Hepatocyte (in vitro differentiated cells): ENCODE results near the gene ZNF319. TPM values are rescaled to one million over a fixed set of nuclear protein-coding genes. Genes with fewer than 3 reads are reported as not detected.

ENCODE experiments used
- DNase-seq: peaks from one replicate; pipeline ENCODE4 v3.0.0-alpha.2; 2016; ENCODE audit warnings: low spot score
- H2AFZ ChIP-seq: fragments of 200-600 bp; sonication (generic); 2 replicates; pipeline ENCODE4 v1.6.0; 2016; ENCODE audit warnings: antibody characterized with exemption, mild to moderate bottlenecking
- H3K27ac ChIP-seq: fragments of 200-600 bp; sonication (generic); 2 replicates; pipeline ENCODE4 v1.5.1; 2016; ENCODE audit warnings: mild to moderate bottlenecking
- H3K27me3 ChIP-seq: fragments of 200-600 bp; sonication (generic); 2 replicates; pipeline ENCODE4 v1.6.1; 2016
- H3K36me3 ChIP-seq: fragments of 200-600 bp; sonication (generic); replicated peaks from 2 replicates; pipeline ENCODE4 v1.5.1; 2016; ENCODE audit warnings: low read depth; ENCODE audit not compliant: insufficient read depth
- H3K4me1 ChIP-seq: fragments of 200-600 bp; sonication (generic); 2 replicates; pipeline ENCODE4 v1.5.1; 2016; ENCODE audit warnings: mild to moderate bottlenecking, moderate library complexity; ENCODE audit not compliant: insufficient read depth
- H3K4me2 ChIP-seq: fragments of 200-600 bp; sonication (generic); 2 replicates; pipeline ENCODE4 v1.6.0; 2016
- H3K4me3 ChIP-seq: fragments of 200-600 bp; sonication (generic); 2 replicates; pipeline ENCODE4 v1.5.1; 2016; ENCODE audit warnings: mild to moderate bottlenecking
- H3K79me2 ChIP-seq: fragments of 200-600 bp; sonication (generic); 2 replicates; pipeline ENCODE4 v1.6.0; 2017; ENCODE audit warnings: mild to moderate bottlenecking
- H3K9me2 ChIP-seq: fragments of 200-600 bp; sonication (generic); replicated peaks from 2 replicates; pipeline ENCODE4 v1.6.0; 2017; ENCODE audit warnings: mild to moderate bottlenecking; ENCODE audit not compliant: insufficient read depth
- H3K9me3 ChIP-seq: fragments of 200-600 bp; sonication (generic); 2 replicates; pipeline ENCODE4 v1.5.1; 2016; ENCODE audit warnings: low read depth, mild to moderate bottlenecking
- H4K20me1 ChIP-seq: fragments of 200-600 bp; sonication (generic); 2 replicates; pipeline ENCODE4 v1.6.0; 2016; ENCODE audit warnings: mild to moderate bottlenecking; ENCODE audit not compliant: insufficient read depth, poor library complexity, severe bottlenecking
- EZH2 ChIP-seq: fragments of 200-600 bp; sonication (generic); IDR thresholded peaks from 2 replicates; pipeline ENCODE4 v1.6.1; 2016; ENCODE audit warnings: antibody characterized with exemption, mild to moderate bottlenecking, borderline replicate concordance
- EZH2phosphoT487 ChIP-seq: fragments of 200-600 bp; sonication (generic); IDR thresholded peaks from one replicate; pipeline ENCODE4 v1.6.1; 2018; ENCODE audit warnings: antibody characterized with exemption, mild to moderate bottlenecking, low read depth, moderate library complexity; ENCODE audit not compliant: unreplicated experiment, severe bottlenecking
- WGBS: methylation state at CpG from one replicate; pipeline ENCODE4 v1.1.6; 2016; ENCODE audit warnings: low lambda C conversion rate; ENCODE audit errors: missing lambda C conversion rate; 5-methylcytosine and 5-hydroxymethylcytosine counted together
- polyA plus RNA-seq: library from polyadenylated mRNA; unstranded; fragments of >200 nt; fragmentation: Nextera tagmentation; extraction: Ambion mirVana; gene quantifications from 2 replicates; pipeline ENCODE4 v1.2.1, GENCODE V29; 2016
- total RNA-seq: library from RNA; depleted of rRNA; stranded (reverse); fragments of >200 nt; gene quantifications from 2 replicates; pipeline ENCODE4 v1.2.3, GENCODE V29; 2014
- TF ChIP-seq, protein P1 (sequence below): fragments of 200-600 bp; sonication (generic); IDR thresholded peaks from 2 replicates; pipeline ENCODE4 v1.5.1; 2016; ENCODE audit warnings: antibody characterized with exemption, mild to moderate bottlenecking; ENCODE audit not compliant: poor library complexity

ZNF319 gene
- total and polyA plus RNA-seq, 2 experiments from 2014 or later, result 5.3 to 8.3 TPM

GRCh38 chr16:58028541-58029070 lies 28.1 kb upstream of the ZNF319 start:
- Histone ChIP-seq H3K4me1 (peaks cover 35% of the 10 kb centered on the region), H3K4me3 (no peak overlapping the region), H4K20me1 (peaks cover 5% of the 10 kb centered on the region), H3K79me2 (peaks cover 48% of the 10 kb centered on the region), H3K27me3 (no peaks in the 10 kb centered on the region), H3K9me3 (no peaks in the 10 kb centered on the region), H3K36me3 (no peaks in the 10 kb centered on the region), H3K4me2 (peak overlapping the region; percentile 98), H3K27ac (no peak overlapping the region), H3K9me2 (no peaks in the 10 kb centered on the region), H2AFZ (no peak overlapping the region)
- no peak for DNase-seq
- WGBS, result 71% methylated on average over 6 of the region's 6 CpGs
- TF ChIP-seq EZH2, result no peak

DNA sequence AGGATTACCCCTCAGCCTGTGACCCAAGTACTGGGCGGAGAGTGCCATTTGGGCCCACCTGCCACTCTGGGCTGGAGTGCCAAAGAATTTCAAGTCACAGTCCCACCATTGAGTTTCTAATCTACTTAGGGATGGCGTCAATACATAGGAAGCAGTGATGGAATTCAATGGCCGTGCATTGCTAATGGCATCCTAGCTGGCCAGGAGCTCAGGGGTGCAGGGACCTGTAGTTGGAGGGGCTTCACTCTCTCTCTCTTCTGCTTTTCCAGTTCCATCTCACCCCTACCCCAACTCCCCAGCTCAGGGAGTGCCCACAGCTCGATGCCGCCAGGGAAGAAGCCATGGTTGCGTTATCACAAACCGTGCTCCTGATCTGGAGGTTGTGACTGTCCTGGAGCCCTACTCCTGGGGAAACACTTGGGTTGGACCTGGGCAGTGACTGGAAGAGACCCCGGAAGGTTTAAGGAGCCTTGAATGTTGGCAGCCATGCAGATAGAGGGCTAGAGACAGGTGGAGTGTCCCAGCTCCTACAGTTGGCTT lies 27.5 kb upstream of the ZNF319 start:
- peaks cover 1% of the 10 kb centered on the region for H4K20me1 ChIP-seq
- TF ChIP-seq EZH2 (no peak), EZH2phosphoT487 (no peak)
- TF ChIP-seq, protein P1, sequence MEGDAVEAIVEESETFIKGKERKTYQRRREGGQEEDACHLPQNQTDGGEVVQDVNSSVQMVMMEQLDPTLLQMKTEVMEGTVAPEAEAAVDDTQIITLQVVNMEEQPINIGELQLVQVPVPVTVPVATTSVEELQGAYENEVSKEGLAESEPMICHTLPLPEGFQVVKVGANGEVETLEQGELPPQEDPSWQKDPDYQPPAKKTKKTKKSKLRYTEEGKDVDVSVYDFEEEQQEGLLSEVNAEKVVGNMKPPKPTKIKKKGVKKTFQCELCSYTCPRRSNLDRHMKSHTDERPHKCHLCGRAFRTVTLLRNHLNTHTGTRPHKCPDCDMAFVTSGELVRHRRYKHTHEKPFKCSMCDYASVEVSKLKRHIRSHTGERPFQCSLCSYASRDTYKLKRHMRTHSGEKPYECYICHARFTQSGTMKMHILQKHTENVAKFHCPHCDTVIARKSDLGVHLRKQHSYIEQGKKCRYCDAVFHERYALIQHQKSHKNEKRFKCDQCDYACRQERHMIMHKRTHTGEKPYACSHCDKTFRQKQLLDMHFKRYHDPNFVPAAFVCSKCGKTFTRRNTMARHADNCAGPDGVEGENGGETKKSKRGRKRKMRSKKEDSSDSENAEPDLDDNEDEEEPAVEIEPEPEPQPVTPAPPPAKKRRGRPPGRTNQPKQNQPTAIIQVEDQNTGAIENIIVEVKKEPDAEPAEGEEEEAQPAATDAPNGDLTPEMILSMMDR, result no peak
- H3K27ac ChIP-seq, result no peak overlapping the region
- no peak overlapping the region for H2AFZ ChIP-seq
- DNase-seq, result no peak
- no peaks in the 10 kb centered on the region for H3K9me3 ChIP-seq
- peaks cover 30% of the 10 kb centered on the region for H3K4me1 ChIP-seq
- peaks cover 48% of the 10 kb centered on the region for H3K79me2 ChIP-seq
- H3K36me3 ChIP-seq, result no peaks in the 10 kb centered on the region
- no peaks in the 10 kb centered on the region for H3K27me3 ChIP-seq
- 91% methylated on average over 8 of the region's 8 CpGs for WGBS
- no peak overlapping the region for H3K4me3 ChIP-seq
- H3K4me2 ChIP-seq, result peak overlapping the region; percentile 98
- H3K9me2 ChIP-seq, result no peaks in the 10 kb centered on the region

DNA sequence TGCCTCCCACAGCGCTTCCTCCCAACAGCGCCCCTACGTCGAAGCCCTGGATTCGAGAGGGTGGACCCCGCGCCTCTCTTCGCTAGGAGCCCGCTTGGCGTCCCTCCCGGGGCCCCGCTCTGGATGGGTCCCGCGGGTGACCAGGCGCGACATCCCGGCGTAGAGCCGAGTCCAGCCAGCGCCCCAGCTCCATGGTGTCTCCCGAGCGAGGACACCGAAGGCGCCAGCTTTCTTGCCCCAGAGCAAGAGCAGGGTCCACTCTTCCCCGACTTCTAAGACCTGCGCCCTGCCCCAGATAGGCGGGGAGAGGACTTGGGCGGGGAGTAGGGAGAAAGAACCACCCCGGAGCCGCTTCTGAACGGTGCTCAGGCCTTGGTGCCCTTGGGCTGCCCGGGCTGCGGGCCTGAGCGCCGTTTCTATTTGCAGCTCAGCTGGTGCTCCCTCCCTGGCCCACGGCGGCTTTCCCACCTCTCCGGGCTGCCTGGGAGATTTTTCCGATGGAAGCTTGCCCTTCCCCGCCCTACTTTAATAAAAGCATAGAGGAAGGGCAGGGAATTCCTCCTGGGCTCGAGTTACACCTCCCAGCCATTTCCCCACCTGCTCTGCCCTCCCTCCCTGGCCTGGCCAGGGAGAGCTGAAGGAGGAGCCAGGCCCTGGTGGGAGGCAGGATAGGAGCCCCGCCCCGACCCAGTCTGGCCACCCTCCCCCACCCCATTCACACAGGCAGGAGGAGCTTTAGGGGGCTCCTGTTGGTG lies 26.9 kb upstream of the ZNF319 start:
- peaks cover 48% of the 10 kb centered on the region for H3K79me2 ChIP-seq
- H3K27me3 ChIP-seq, result no peaks in the 10 kb centered on the region
- no peaks in the 10 kb centered on the region for H4K20me1 ChIP-seq
- H3K4me2 ChIP-seq, result peak overlapping the region; percentile 98
- 3% methylated on average over 38 of the region's 43 CpGs for WGBS
- H3K36me3 ChIP-seq, result no peaks in the 10 kb centered on the region
- H3K4me1 ChIP-seq, result peaks cover 26% of the 10 kb centered on the region
- H3K9me2 ChIP-seq, result no peaks in the 10 kb centered on the region
- H3K4me3 ChIP-seq, result peak overlapping the region; percentile 76
- H3K27ac ChIP-seq, result peak overlapping the region; percentile 89
- peak overlapping the region; percentile 45 for H2AFZ ChIP-seq
- H3K9me3 ChIP-seq, result no peaks in the 10 kb centered on the region
- TF ChIP-seq EZH2phosphoT487, result no peak
- TF ChIP-seq, protein P1, result no peak
- no peak for TF ChIP-seq EZH2
- peak; percentile 71 for DNase-seq

DNA sequence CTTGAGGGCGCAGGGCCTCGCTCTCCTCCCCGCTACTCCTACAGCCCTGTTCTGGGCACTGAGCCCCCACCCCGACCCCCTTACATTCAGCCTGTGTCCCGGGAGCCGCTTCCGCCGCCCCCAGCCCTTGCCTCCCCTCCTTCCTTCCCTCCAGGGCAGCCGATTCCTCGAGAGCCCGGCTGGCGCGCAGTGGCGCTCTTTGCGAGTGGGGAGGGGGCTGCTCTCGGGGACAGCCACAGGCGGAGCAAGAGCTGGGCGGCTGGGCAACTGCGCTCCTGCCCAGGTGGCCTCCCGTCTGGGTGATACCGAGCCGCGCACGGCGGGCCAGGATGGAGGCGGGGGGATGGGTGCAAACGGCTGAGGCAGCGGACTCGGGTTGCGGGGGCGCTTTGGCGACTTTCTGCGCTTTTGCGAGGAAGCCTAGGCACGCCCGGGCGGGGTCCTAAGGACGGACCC lies 26.3 kb upstream of the ZNF319 start:
- Histone ChIP-seq H3K27ac (peak overlapping the region; percentile 89), H3K4me1 (peaks cover 27% of the 10 kb centered on the region), H3K9me2 (no peaks in the 10 kb centered on the region), H3K4me2 (peak overlapping the region; percentile 98), H2AFZ (peak overlapping the region; percentile 45), H3K79me2 (peaks cover 48% of the 10 kb centered on the region), H3K9me3 (no peaks in the 10 kb centered on the region), H4K20me1 (no peaks in the 10 kb centered on the region), H3K36me3 (no peaks in the 10 kb centered on the region), H3K27me3 (no peaks in the 10 kb centered on the region), H3K4me3 (peak overlapping the region; percentile 76)
- DNase-seq, result peak; percentile 51
- TF ChIP-seq, protein P1, result no peak
- TF ChIP-seq EZH2phosphoT487, result no peak
- TF ChIP-seq EZH2, result no peak
- 3% methylated on average over 30 of the region's 38 CpGs for WGBS
